Sigmoid colon (tissue), 7 donors: ENCODE results near the gene BTNL9. TPM values are rescaled to one million over a fixed set of nuclear protein-coding genes. Genes with fewer than 3 reads are reported as not detected.
"Not testable (repeated sequence)": the region's sequence is repeated elsewhere in the genome, so short reads cannot be mapped to it uniquely, and the experiment has no call there.

Experiments used
- DNase-seq: peaks from one replicate; pipeline ENCODE4 v3.0.0-alpha.2; 2019
- H3K27ac ChIP-seq, 4 donors: fragments of 200-600 bp; sonication (generic); one replicate each; pipeline ENCODE4 v1.5.1; 2016 to 2019; ENCODE audit warnings: mild to moderate bottlenecking in 1 of 4
- H3K27me3 ChIP-seq, 3 donors: fragments of 200-600 bp; sonication (generic); one replicate each; pipeline ENCODE4 v1.5.1; 2019; ENCODE audit warnings: mild to moderate bottlenecking in 1 of 3
- H3K36me3 ChIP-seq, 4 donors: fragments of 200-600 bp; sonication (generic); one replicate each; pipeline ENCODE4 v1.5.1; 2016 to 2019
- H3K4me1 ChIP-seq, 4 donors: fragments of 200-600 bp; sonication (generic); one replicate each; pipeline ENCODE4 v1.5.1; 2017 to 2019
- H3K4me3 ChIP-seq, 4 donors: fragments of 200-600 bp; sonication (generic); one replicate each; pipeline ENCODE4 v1.5.1; 2017 to 2019; ENCODE audit warnings: mild to moderate bottlenecking in 2 of 4, moderate library complexity in 1 of 4
- H3K9me3 ChIP-seq, 4 donors: fragments of 200-600 bp in 3 of 4; sonication (generic) in 3 of 4; one replicate each; pipeline versions ENCODE4 v1.5.1 to v1.6.1; 2013 to 2019
- CTCF ChIP-seq, 4 experiments: fragments of 450-650 bp in 3 of 4; fragments of 200-600 bp in 1 of 4; IDR thresholded peaks; one replicate each; pipeline ENCODE4 v1.5.1; 2016 to 2019; ENCODE audit warnings: antibody characterized with exemption in 4 of 4, mild to moderate bottlenecking in 3 of 4, moderate library complexity in 2 of 4
- EP300 ChIP-seq, 4 donors: sonication (generic); formaldehyde crosslinking; IDR thresholded peaks; one replicate each; pipeline ENCODE4 v1.6.1; 2017; ENCODE audit warnings: antibody characterized with exemption in 4 of 4
- POLR2A ChIP-seq, 2 donors: fragments of 450-650 bp; IDR thresholded peaks; one replicate each; pipeline ENCODE4 v1.6.1; 2016; ENCODE audit warnings: antibody characterized with exemption in 2 of 2, mild to moderate bottlenecking in 2 of 2, moderate library complexity in 2 of 2
- POLR2AphosphoS5 ChIP-seq, 4 donors: sonication (generic); formaldehyde crosslinking; IDR thresholded peaks; one replicate each; pipeline ENCODE4 v1.6.1; 2017; ENCODE audit warnings: antibody characterized with exemption in 4 of 4
- WGBS, 2 donors: extraction: QIAGEN DNeasy Blood & Tissue Kit; methylation state at CpG; one replicate each; pipeline ENCODE4 v1.1.7; 2013; 5-methylcytosine and 5-hydroxymethylcytosine counted together
- intact Hi-C: fragments of 100-400 bp; cut with DNase I; formaldehyde crosslinking; loops from one replicate; pipeline ENCODE4 v1.15.1; 2023
- polyA plus RNA-seq, 3 donors: library from polyadenylated mRNA; stranded (reverse); fragments of 200-250 nt; gene quantifications; one replicate each; pipeline ENCODE4 v1.2.3, GENCODE V29; 2013
- total RNA-seq, 4 donors: library from RNA; depleted of rRNA; stranded (reverse); fragments of >200 nt; gene quantifications; one replicate each; pipeline ENCODE4 v1.1.0, GENCODE V29; 2016
- donor health status: healthy with polysubstance abuse.
- donor health status: Bipolar disorder and iron deficiency.
- donor health status: healthy.

Gene BTNL9
- total and polyA plus RNA-seq, 7 donors: 0.46 to 34.9 (median 5.0) TPM

- peaks cover 0 to 60% (median 37%) of the 10 kb centered on the region in 3 donors for H3K27me3 ChIP-seq
- 37 to 52% methylated on average over 10 of the region's 10 CpGs for WGBS, 2 donors
- H3K4me1 ChIP-seq: no peaks in the 10 kb centered on the region
- H3K36me3 ChIP-seq: no peaks in the 10 kb centered on the region
- intact Hi-C loops: no loop called here
- H3K4me3 ChIP-seq: no peak overlapping the region
- TF ChIP-seq EP300 (IDR thresholded peaks at IDR 0.05) (no peak), POLR2A (IDR thresholded peaks at IDR 0.05) (no peak), CTCF (IDR thresholded peaks at IDR 0.05) (no peak)
- DNase-seq: no peak
- no peaks in the 10 kb centered on the region for H3K9me3 ChIP-seq
- H3K27ac ChIP-seq: no peak overlapping the region
These were observed 5.2 kb downstream of the BTNL9 start for GRCh38 chr5:181045316-181045715.

- H3K4me3 ChIP-seq, H3K9me3 ChIP-seq, H3K27ac ChIP-seq, H3K4me1 ChIP-seq, intact Hi-C loops, H3K36me3 ChIP-seq, DNase-seq: not testable (repeated sequence)
- 0 to 17% methylated on average over 1 of the region's 1 CpG for WGBS, 2 donors
- peaks cover 0 to 61% (median 42%) of the 10 kb centered on the region in 3 donors for H3K27me3 ChIP-seq
These were observed 5.8 kb downstream of the BTNL9 start for GRCh38 chr5:181045857-181046256.

GRCh38 chr5:181047288-181047687 is 7.2 kb downstream of the BTNL9 start:
- no peak for TF ChIP-seq CTCF (IDR thresholded peaks at IDR 0.05)
- TF ChIP-seq POLR2AphosphoS5 (IDR thresholded peaks at IDR 0.05): no peak
- no peak for TF ChIP-seq POLR2A (IDR thresholded peaks at IDR 0.05)
- TF ChIP-seq EP300 (IDR thresholded peaks at IDR 0.05): no peak
- no peak overlapping the region for H3K27ac ChIP-seq
- H3K4me3 ChIP-seq: no peak overlapping the region
- H3K9me3 ChIP-seq: no peaks in the 10 kb centered on the region
- DNase-seq: no peak
- WGBS, 2 donors: 80 to 83% methylated on average over 2 of the region's 2 CpGs
- peaks cover 0 to 4% (median 1%) of the 10 kb centered on the region in 4 donors for H3K4me1 ChIP-seq
- no peaks in the 10 kb centered on the region for H3K36me3 ChIP-seq
- intact Hi-C loops: no loop called here
- H3K27me3 ChIP-seq: peaks cover 5 to 72% (median 49%) of the 10 kb centered on the region in 3 donors

GRCh38 chr5:181047921-181048320 is 7.9 kb downstream of the BTNL9 start:
- H3K36me3 ChIP-seq: no peaks in the 10 kb centered on the region
- TF ChIP-seq POLR2AphosphoS5 (IDR thresholded peaks at IDR 0.05) (no peak), CTCF (IDR thresholded peaks at IDR 0.05) (no peak), POLR2A (IDR thresholded peaks at IDR 0.05) (no peak), EP300 (IDR thresholded peaks at IDR 0.05) (no peak)
- intact Hi-C loops: no loop called here
- peaks cover 10 to 78% (median 53%) of the 10 kb centered on the region in 3 donors for H3K27me3 ChIP-seq
- WGBS, 2 donors: 94% methylated on average over 15 of the region's 15 CpGs
- H3K27ac ChIP-seq: no peak overlapping the region
- H3K9me3 ChIP-seq: no peaks in the 10 kb centered on the region
- no peak for DNase-seq
- H3K4me3 ChIP-seq: no peak overlapping the region
- H3K4me1 ChIP-seq: peaks cover 0 to 9% (median 3%) of the 10 kb centered on the region in 4 donors

GRCh38 chr5:181050016-181050415 is 9.9 kb downstream of the BTNL9 start:
- 86 to 91% methylated on average over 5 of the region's 5 CpGs for WGBS, 2 donors
- H3K36me3 ChIP-seq: no peaks in the 10 kb centered on the region
- H3K4me3 ChIP-seq: no peak overlapping the region
- H3K27me3 ChIP-seq: peaks cover 25 to 91% (median 74%) of the 10 kb centered on the region in 3 donors
- H3K9me3 ChIP-seq: no peaks in the 10 kb centered on the region
- no peak for DNase-seq
- peaks cover 0 to 21% (median 14%) of the 10 kb centered on the region in 4 donors for H3K4me1 ChIP-seq
- TF ChIP-seq CTCF (IDR thresholded peaks at IDR 0.05) (no peak), EP300 (IDR thresholded peaks at IDR 0.05) (no peak), POLR2AphosphoS5 (IDR thresholded peaks at IDR 0.05) (no peak), POLR2A (IDR thresholded peaks at IDR 0.05) (no peak)
- intact Hi-C loops: no loop called here
- no peak overlapping the region for H3K27ac ChIP-seq
